NCI-H1694 (cell line): ENCODE results near the gene UBE2G2.

Source experiments
- DNase-seq: peaks from one replicate; lab custom pipeline; 2025; lab: John Stamatoyannopoulos, UW

UBE2G2 gene

DNA sequence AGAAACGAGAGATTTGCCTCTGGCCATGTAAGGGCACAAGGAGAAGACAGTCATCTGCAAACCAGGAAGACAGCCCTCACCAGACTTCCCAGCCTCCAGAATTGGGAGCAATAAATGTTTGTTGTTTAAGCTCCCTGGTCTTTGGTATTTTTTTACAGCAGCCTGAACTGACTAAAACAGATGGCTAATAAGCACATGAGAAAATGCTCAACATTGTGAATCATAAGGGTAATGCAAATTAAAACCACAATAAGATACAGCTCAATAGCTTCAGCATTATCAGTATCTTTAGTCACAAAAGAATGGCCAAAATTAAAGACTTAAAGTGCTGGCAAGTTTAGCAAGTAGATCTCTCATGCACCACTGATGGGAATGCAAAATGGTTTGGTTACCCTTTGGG, 11.7 kb downstream of the UBE2G2 start:
- no peak for DNase-seq

DNA sequence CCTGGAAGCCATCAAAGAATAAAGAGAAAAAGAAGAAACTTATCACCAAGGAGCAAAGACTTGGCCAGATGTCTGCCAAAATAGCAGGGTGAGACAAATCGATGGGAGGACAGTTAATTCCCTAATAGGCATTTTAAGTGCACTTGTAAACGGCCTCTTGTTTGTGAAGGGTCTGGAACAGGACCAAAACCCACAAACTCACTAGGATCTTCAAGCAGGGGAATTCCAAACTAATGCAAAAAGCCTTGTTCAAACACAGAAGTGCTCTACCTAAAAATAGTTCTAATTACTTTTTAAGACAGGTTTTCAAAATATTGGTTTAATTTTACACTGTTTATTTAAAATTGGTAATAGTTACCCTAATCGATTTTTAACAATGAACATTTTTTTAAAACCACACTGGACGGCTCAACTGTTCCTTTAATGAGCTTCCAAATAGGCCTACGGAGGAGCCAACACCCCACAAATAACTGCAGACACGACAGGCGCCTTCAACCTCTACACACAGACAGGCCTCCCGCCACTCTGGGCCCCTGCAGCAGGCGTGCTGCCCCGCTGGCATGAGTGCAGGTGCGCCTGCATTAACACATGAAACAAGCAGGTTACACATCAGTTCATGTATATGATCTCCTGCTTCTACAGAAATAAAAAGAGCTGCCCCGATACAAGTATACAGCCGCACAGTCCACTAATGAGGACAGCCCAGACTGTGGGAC, 15.8 kb downstream of the UBE2G2 start:
- DNase-seq, result no peak

DNA sequence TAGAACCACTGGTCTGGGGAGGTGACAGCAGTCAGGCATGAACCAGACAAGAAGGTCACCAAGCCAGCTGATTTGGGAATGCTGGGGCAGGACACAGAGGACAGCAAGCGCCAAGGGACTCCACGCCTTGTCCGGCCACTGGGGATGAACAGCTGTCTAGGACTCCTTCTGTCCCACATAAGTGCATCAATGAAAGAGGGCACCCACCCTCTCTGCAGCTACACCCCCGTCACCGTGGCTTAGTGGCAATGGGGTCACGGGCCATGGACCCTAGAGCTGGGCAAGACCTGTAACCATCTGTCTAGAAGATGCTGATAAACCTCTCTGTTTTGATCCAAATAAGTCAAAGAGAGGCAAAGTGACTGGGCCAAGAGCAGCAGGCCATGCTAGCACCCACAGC, 16.8 kb downstream of the UBE2G2 start:
- DNase-seq, result no peak

DNA sequence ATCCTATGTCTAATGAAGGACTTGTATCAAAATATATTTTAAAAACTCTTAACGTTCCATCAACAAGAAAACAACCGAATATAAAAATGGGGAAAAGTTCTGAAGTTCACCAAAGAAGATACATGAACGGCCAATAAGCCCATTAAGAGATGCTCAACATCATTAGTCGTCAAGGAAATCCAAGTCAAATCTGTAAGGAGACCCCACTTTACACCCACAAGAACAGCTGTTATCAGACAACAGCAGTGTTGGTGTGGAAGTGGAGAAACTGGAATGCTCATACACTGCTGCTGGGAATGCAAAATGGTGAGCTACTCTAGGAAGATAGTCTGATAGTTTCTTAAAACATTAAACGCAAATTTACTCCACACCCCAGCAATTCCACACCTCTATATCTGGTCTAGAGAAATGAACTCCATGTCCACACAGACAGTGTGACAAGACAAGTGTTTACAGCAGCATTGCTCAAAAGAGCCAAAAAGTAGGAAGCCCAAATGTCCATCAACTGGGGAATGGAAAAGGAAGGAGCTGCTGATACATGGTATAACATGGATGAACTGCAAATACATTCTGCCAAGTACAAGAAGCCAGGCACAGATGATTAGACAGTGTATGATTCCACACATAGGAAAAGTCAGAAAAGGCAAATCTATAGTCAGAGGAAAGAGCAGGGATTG, 18.5 kb downstream of the UBE2G2 start:
- no peak for DNase-seq

DNA sequence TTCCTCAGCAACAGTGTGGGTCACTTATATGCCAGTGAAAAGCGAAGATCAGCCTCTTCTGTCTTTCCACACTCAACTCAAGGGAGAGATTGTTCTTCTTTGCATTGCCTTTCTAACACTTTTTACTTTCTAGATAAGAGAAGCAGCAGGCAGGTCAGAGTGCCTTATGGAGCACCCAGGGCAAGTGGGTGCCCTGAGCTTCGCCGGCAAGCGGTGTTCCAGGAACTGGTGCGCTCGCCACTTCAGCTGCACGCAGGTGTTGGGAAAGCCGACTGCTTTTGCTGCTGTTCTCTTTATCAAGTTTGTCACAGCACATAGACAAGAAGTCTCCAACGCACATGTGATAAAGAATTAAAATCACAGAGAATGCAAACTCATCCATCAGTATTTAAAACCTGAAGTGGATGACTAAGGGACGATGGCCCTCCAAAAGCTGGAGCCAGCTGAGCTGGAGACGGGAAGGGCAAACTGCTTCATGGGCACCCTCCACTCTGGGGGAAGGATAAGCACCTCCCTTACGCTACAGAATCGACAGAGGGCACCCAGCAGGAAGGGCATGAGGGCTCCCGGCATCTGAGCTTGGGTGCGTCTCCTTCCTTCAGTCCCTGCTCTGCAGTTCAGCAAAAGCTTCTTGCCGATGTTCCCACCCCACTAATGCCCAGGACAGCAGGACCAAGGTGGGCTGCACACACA, 20.7 kb downstream of the UBE2G2 start:
- DNase-seq, result no peak

DNA sequence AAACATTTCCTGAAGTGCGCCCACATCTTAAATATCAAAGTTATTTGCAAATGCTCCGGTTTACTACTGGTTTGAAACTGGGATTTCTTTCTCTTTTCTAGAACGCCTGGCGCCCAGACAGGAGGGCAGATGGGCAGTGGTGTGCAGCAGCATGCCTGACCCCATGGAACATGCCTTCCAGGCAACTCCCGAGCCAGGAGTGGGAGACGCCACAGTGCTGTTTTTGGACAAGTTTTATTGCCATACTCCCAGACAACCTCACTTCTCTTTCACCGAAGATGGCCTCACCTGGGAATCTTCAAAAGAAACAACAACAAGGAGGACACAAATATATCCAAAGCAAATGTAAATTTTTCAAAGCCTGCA, 21.5 kb downstream of the UBE2G2 start:
- DNase-seq, result no peak

DNA sequence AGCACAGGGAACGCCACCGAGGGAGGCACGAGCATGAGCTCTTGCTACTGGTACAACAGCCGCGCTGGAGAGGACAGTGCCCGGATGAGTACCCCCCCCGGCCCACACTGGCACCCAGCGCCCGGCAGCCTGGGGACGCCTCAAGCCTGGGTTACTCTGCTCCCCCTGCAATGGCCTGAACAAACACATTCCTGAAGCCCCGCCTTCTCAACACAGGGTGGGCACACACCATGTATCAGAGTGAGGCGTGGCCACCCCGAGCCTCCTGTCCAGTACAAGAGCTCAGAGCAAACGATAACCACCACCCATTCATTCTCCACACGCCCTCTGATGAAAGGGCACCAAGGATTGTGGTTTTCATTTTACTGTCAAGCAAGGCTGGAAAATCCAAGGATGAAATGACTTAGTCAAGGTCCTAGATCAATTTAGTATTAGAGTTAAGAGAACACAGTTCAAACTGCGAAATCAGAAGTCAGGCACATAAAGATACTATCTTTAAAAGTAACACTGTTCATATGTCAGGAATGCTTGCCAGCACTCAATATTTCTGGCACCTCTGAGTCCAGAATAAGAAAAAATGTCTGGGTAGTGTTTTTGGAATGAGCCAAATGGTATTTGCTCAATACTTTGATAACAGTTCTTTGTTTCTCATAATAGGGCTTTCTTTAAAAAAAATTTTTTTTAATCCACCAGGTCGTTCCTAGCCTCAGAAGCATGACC, 22.0 kb downstream of the UBE2G2 start:
- DNase-seq, result no peak

DNA sequence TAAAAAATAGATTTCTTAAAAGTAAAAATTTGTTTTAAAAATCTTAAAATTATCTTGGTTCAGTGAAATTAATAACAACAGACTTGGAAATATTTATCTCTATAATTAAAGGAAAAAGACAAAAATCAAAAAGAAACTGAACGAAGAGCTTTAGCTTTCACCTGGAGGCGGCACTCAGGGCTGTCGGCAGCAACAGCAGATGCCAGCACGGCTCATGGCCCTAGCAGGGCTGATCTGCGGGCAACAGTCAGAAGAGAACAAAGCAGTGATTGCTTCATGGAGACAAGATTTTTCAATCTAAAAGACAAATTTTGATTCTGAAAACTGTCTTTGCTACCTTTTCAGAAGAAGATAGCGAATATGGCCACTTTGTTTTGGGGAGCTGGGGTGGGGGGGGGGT, 22.6 kb downstream of the UBE2G2 start:
- no peak for DNase-seq

DNA sequence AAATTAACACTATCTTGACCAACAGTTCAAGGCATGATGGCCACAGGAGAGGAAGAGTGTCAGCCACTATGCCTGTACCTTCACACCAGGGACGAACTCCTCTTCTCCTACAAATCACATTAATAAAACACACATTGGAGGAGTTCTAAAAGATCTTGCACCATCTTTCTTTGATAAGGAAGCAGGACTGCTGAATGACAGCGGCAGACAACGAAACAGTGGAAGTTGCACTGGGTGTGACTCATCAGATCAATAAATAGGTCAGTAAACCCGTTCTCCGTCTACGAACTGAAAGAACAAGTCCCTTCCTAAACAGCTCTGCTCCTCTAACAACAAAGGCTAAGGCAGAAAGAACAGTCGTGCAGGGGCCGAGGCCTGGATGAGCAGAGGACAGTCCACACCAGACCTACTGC, 23.1 kb downstream of the UBE2G2 start:
- DNase-seq, result no peak

DNA sequence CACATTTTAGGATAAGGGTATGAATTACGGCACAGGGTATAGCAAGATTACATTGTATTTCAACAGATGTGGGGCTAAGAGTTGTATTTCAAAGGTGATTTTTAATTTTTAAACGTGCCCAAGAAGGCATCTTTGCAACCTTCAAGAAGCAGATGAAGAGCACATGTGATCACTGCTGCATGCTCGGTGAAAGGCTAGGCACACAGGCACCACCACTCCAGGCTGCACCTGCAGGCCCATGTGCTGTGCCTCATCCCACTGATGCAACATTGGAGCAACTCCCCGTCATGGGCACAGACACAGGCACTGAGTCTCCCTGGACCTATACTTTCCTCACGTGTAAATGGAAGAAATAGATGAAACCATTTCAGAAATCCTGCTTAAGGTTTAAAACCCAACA, 23.5 kb downstream of the UBE2G2 start:
- DNase-seq, result no peak

DNA sequence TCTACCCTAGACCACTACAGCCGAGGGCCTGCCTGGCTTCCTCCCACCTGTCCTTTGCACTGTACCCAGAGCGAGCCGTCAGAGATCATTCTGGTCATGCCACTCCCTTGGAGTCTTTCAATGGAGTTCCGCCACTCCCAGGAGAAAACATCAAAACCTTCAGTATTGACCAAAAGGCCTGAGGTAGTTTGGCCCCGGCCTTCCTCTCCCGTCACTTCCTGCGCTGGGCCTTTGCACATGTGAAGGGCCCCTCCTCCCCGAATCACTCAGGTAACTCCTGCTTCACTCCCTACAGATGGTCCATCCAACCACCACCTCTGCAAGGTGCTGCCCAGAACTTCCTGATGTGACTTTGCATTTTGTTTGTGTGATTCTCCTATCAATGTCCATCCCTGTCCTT, 26.6 kb downstream of the UBE2G2 start:
- no peak for DNase-seq

DNA sequence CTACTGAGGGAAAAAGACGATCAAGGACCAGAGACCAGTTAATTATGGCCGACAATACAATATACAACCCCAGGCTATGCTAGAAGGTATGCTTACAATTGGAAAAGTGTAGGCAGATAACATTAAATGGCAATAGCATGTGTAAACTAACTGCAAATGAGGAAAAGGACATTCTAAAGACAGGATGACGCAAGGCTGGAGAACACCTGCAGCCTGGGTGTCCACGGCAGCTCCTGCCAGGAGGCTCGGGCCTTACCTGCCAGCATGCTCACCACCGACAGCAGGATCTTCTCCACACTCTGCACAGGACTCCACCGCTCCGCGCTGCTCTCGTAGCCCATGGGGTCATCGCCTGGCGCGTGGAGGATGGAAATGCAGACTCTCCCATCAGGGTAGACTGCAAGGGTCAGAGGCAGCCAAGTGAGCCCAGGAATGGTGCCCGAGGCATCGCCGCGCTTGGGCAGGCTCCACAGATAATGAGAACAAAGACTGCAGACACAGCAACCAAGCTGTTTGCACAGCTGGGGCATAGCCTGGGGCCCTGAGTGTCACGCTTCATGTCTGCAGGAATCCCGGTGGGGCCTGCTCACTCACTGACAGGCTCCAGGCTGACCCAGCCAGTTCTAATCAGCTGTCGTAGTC, 28.2 kb downstream of the UBE2G2 start:
- peak; percentile 81 for DNase-seq

DNA sequence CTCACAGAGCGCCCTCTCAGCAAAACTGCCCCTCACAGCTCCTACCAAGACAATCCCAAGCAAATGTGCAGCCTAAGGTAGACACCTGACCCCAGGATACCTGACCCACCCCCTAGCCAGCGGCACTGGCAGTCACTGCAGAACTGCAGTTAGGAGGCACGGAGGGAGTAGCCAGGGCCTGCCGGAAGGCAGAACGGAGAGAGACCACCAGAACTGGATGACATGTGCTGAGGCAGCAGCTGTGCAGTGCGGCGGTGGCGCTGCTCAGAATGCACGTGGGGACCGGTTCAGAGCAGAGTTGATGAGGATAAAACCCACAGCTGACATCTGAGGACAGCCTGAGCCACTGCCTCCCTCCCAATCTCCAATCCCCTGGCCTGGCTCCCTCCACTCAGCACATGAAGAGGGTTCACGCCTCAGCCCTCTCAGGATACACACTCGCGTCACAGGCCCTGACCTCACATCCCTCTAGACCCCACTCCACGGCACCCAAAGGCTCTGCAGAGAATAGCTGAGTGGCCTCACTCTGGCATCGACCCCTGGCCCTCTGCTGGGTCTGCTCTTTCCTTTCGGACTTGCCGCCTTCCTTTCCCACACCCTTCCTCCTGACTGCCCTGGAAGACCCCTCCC, 29.6 kb downstream of the UBE2G2 start:
- DNase-seq, result no peak

DNA sequence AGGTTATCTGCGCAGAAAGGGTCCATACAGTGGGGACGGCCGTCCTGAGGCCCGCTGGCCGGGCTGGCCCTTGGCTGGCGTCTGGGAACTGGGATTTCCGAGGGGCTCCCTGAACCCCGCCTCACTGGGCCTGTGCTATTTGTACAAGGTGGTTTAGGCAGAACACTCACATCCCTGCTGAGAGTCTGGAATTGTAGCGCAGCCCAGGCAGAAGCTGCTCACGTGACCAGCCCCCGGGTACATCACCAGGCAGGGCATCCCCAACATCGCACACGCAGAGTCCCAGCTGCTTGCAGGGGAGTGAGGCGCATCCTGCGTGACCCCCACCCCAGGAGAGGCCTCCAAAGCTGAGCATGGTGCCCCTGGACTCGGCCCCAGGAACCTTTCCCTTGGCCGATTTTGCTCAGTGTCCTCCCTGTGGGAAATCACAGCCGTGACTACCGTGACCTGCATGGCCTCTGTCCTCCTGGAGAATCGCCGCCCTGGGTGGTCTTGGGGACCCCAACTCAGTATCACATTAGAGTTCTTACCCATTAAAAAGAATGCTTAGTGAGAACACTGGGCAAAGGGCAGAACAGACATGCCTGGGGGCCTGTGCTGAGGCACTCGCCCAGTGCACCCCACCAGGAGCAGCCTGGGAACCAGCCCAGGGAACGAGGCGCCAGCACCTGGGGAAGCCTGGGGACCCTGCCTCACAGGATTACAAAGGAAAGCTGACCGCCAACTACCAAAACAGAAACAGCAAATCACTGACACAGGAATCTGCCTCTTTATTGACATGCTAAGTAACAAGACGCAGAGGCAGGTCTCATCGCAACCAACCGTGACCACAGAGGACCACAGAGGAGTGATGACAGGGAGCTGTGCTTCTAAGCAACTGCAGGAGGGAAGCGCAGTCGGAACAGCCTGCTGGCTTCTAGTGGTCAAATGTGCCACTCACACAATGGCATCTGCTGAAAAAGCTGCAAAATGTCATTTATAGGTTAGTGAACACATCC, 33.5 kb downstream of the UBE2G2 start:
- DNase-seq, result no peak

DNA sequence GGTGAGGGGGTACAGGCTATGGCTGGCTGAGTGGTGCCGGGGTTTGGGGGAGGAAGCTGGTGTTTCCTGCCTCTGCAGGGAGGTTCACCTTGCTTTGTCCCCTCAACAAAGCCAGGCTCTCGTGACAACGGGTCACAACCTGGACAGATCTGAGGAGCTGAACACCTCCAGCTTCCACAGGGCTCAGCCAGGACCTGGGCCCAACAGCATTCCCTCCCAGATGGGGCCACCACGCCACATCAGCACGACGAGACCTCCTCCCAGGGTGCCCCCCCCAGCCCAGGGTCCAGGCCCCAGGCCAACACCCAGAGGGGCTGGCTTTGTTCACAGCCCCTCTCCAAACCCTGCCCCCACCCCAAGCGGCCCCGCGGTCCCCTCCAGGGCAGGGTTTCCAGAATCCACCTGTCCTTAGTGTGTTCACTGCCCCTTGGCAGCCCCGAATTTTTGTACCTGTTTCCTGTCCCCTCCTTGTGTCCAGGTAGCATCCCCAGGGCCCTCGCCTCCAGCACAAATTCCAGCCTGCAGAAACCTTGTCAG, 34.7 kb downstream of the UBE2G2 start:
- no peak for DNase-seq

DNA sequence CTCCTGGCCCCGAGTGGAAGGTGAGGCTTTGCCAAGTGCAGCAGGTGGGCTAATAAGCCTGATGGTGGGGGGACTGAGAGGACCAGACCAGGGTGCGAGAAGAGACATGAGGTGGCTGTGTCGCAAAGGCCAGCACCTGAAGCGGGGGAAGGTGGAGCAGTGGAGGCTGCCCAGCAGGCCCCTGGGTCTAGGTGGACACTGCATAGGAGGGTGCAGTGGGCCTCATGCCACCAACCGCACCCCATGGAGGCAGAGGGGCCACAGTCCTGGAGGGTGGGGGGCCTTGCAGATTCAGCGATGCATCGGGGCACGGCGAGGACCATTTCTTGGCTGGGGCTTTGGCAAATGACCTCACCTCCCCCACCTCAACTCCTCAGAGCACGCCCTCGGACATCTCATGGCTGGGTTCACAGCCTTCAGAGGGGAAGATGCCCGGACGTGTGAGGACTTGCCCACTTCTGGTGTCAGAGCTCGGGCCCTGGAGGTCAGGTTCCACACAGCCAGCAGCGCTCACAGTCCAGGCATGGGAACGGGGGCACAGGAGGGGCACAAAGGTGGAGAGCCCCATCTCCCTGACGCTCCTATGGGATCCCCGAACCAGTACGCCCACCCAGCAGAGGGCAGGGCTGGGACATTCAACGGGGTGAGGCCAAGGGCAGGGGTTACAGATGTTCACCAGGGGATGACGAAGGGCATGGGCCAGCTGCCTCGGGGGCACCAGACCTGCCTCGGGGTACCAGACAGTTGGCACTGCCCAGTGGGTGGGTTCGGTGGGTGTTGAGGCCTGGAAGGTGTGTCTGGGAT, 35.4 kb downstream of the UBE2G2 start:
- DNase-seq, result no peak

DNA sequence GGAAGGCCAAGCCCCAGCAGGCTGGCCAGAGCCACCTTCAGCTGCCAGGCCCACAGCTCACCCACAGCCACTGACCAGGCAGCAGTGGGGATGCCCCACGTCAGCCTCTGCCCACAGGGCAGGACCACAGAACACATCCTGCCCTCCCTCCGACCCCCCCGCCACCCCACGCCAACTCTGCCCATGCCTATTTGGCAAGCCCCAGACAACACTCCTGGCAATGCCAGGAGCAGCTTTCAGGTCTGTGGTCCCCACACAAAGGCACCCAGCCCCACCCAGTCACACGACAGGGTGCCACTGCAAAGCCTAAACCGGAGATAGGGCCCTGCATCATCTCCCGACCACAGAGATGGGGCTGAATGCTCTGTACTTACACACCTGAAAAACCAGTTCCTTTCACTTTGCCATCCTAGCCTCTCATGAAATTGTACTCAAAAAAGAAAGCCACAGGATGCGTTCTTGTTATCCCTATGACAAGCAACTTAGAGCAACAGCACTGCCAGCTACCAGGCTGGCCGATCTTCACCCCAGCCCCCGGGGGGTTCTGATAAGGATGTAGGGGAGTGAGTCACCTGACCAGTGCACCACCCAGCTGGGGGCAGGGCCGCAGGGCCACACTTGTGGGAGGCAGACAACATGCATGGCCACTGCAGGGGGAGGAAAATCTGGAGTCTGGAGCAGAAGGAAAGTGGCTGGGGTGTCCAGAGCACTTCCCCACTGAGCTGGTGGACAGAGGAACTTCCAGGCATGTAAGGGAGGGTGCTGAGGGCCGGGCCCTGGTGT, 36.2 kb downstream of the UBE2G2 start:
- DNase-seq, result no peak
